ENCODE data around the gene LRP1B. TPM values are rescaled to one million over a fixed set of nuclear protein-coding genes. Genes with fewer than 3 reads are reported as not detected.

The LRP1B gene
- total and polyA plus RNA-seq, 2 of the 8 experiments (the other 6 are each of a cell fraction or from before 2014, with no cell fraction given): 0.03 TPM; not detected in 1

- no peak overlapping the region for H3K56ac ChIP-seq (replicated peaks; ENCODE audit: insufficient read length, low read depth, low read length)
- no peak overlapping the region for H2BK20ac ChIP-seq (ENCODE audit: low read length)
- no peaks in the 10 kb centered on the region for H3K79me2 ChIP-seq (ENCODE audit: control insufficient read depth in 1 of 2, insufficient read depth in 2 of 2, low read length in 2 of 2)
- ChIA-PET CTCF (ENCODE audit: partially characterized antibody) (interaction anchor here (2.2 kb wide), 1 partner anchor 183 kb away, joined by 8 read pairs; no protein-coding TSS in a partner anchor), POLR2A (ENCODE audit: partially characterized antibody) (no interaction called here)
- no peak overlapping the region for H3K18ac ChIP-seq (ENCODE audit: extremely low read depth, low read length)
- H3K36me3 ChIP-seq (ENCODE audit: control insufficient read depth in 2 of 4, insufficient read depth in 4 of 4, low read length in 3 of 4): no peaks in the 10 kb centered on the region
- no peak overlapping the region for H4K5ac ChIP-seq (ENCODE audit: insufficient read length, low read depth, low read length)
- no peak for DNase-seq (ENCODE audit: low read depth in 1 of 2, low spot score in 2 of 2)
- no peaks in the 10 kb centered on the region for H3K4me1 ChIP-seq (replicated peaks in 1 of 4; ENCODE audit: control insufficient read depth in 3 of 4, insufficient read depth in 4 of 4, low read length in 3 of 4)
- H3K27ac ChIP-seq (ENCODE audit: low read depth, low read length): no peak overlapping the region
- H4K20me1 ChIP-seq (replicated peaks in 1 of 2; ENCODE audit: control insufficient read depth in 1 of 2, insufficient read depth in 2 of 2, low read length in 2 of 2): no peaks in the 10 kb centered on the region
- H3K9me3 ChIP-seq (ENCODE audit: insufficient read depth in 2 of 2, low read depth in 1 of 2, low read length in 1 of 2): no peaks in the 10 kb centered on the region
- 90% methylated on average over 1 of the region's 1 CpG; no CpG with 5 or more reads in 1 of the 2 experiments for whole genome bisulfite sequencing, 2 experiments (ENCODE audit: extremely low coverage in 1 of 2, insufficient coverage in 1 of 2, insufficient read length in 1 of 2, insufficient replicate concordance in 2 of 2, low coverage in 1 of 2, low lambda C conversion rate in 2 of 2, missing lambda C conversion rate in 1 of 2)
- H2AK5ac ChIP-seq (ENCODE audit: low read depth, low read length): no peak overlapping the region
- H3K14ac ChIP-seq (ENCODE audit: insufficient read length): no peak overlapping the region
- no peak overlapping the region for H3K23ac ChIP-seq (ENCODE audit: insufficient read length)
- H2BK5ac ChIP-seq (ENCODE audit: low read depth, low read length): no peak overlapping the region
- H3K23me2 ChIP-seq (ENCODE audit: low read depth, low read length): no peaks in the 10 kb centered on the region; the same call in 1 of the 2 replicates
- no peak overlapping the region for H3K4ac ChIP-seq (replicated peaks; ENCODE audit: insufficient read length, low read depth, low read length)
- no peak overlapping the region for H2AFZ ChIP-seq (ENCODE audit: low read length)
- no peak overlapping the region for H3K4me3 ChIP-seq (ENCODE audit: extremely low read depth in 1 of 4, insufficient read depth in 2 of 4, low read depth in 3 of 4, low read length in 4 of 4)
- TF ChIP-seq RAD21 (IDR thresholded peaks at IDR 0.05 in 1 of 2, conservative IDR thresholded peaks at IDR 0.05 in 1 of 2; ENCODE audit: low read depth in 2 of 2, low read length in 2 of 2) (no peak), TBP (IDR thresholded peaks at IDR 0.05; ENCODE audit: low read depth, low read length) (no peak)
- no peak overlapping the region for H4K91ac ChIP-seq (replicated peaks; ENCODE audit: insufficient read length, low read length)
- H2BK12ac ChIP-seq (ENCODE audit: low read depth, low read length): no peak overlapping the region
- no peak overlapping the region for H3K4me2 ChIP-seq (ENCODE audit: insufficient read depth in 1 of 2, low read depth in 2 of 2, low read length in 2 of 2)
- H3K79me1 ChIP-seq (ENCODE audit: low read depth, low read length): no peaks in the 10 kb centered on the region
- H3K27me3 ChIP-seq (replicated peaks in 1 of 4; ENCODE audit: control insufficient read depth in 3 of 4, extremely low read depth in 1 of 4, insufficient read depth in 3 of 4, low read length in 3 of 4): no peaks in the 10 kb centered on the region
- H3K9ac ChIP-seq (replicated peaks in 1 of 4; ENCODE audit: extremely low read depth in 1 of 4, low read depth in 3 of 4, low read length in 3 of 4): no peak overlapping the region
- no peak overlapping the region for H2BK15ac ChIP-seq (ENCODE audit: low read length)
- no peak overlapping the region for H4K8ac ChIP-seq (ENCODE audit: extremely low read depth, insufficient read depth, low read length)
- no peak for FAIRE-seq
- H2BK120ac ChIP-seq (replicated peaks; ENCODE audit: low read depth, low read length): no peak overlapping the region
Measured at GRCh38 chr2:140680862-140681261, 1450.0 kb downstream of the LRP1B start.

Data from H1 (cell line).